SK-N-SH treated with all-trans-retinoic acid at 6 μM for 48 hours (cell line): Measurements from ENCODE around the gene COPZ2.
"Not testable (repeated sequence)": the region's sequence is repeated elsewhere in the genome, so short reads cannot be mapped to it uniquely, and the experiment has no call there.

Source experiments
- ARNTL ChIP-seq: fragments of 450-650 bp; formaldehyde crosslinking; IDR thresholded peaks from 2 replicates; pipeline ENCODE4 v1.5.0; 2020; ENCODE audit warnings: low read depth, mild to moderate bottlenecking, moderate library complexity, borderline replicate concordance
- ZC3H10 ChIP-seq: fragments of 250-450 bp; sonication (Bioruptor Pico); IDR thresholded peaks from 2 replicates; pipeline ENCODE4 v1.5.1; 2021; ENCODE audit warnings: mild to moderate bottlenecking, moderate library complexity
- TF ChIP-seq, protein P1 (sequence below): fragments of 250-450 bp; sonication (Bioruptor Pico); IDR thresholded peaks from 2 replicates; pipeline ENCODE4 v1.8.0; 2021; ENCODE audit warnings: low read depth, mild to moderate bottlenecking, moderate library complexity, borderline replicate concordance

DNA sequence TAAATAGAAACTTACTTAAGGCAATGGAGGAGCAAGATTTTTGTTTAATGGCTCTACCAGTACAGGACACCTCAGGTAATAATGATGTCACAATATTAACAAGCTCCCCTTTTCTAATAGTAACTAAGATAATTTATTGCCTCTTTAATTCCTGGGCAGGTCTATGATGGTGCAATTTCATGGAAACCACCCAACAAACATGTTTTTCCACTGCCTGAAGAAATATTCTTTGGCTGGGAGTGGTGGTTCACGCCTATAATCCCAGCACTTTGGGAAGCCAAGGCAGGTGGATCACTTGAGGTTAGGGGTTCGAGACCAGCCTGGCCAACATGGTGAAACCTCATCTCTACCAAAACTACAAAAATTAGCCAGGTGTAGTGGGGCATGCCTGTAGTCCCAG lies 30.2 kb upstream of the COPZ2 start:
- TF ChIP-seq, protein P1, sequence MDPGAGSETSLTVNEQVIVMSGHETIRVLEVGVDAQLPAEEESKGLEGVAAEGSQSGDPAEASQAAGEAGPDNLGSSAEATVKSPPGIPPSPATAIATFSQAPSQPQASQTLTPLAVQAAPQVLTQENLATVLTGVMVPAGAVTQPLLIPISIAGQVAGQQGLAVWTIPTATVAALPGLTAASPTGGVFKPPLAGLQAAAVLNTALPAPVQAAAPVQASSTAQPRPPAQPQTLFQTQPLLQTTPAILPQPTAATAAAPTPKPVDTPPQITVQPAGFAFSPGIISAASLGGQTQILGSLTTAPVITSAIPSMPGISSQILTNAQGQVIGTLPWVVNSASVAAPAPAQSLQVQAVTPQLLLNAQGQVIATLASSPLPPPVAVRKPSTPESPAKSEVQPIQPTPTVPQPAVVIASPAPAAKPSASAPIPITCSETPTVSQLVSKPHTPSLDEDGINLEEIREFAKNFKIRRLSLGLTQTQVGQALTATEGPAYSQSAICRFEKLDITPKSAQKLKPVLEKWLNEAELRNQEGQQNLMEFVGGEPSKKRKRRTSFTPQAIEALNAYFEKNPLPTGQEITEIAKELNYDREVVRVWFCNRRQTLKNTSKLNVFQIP (CRISPR knock-in tag): not testable (repeated sequence)
- not testable (repeated sequence) for TF ChIP-seq ZC3H10; ARNTL (CRISPR knock-in tag)
